Myocyte (in vitro differentiated cells): ENCODE measurements around the gene GNL1. TPM values are rescaled to one million over a fixed set of nuclear protein-coding genes. Genes with fewer than 3 reads are reported as not detected.

Source experiments
- DNase-seq: peaks from one replicate; pipeline ENCODE4 v3.0.0-alpha.2; 2012; ENCODE audit warnings: low read depth
- total RNA-seq: library from RNA; depleted of rRNA; stranded (reverse); fragments of >200 nt; gene quantifications from 2 replicates; pipeline ENCODE4 v1.2.3, GENCODE V29; 2014

The GNL1 gene
- total RNA-seq, 1 donor from 2014 or later: 22.3 TPM

GRCh38 chr6:30570740-30571074 is 14.4 kb upstream of the GNL1 start:
- DNase-seq: no peak

GRCh38 chr6:30570263-30570662 is 14.0 kb upstream of the GNL1 start:
- DNase-seq: no peak

GRCh38 chr6:30568245-30568644 is 12.0 kb upstream of the GNL1 start:
- no peak for DNase-seq

- no peak for DNase-seq
These were observed 9.5 kb upstream of the GNL1 start for GRCh38 chr6:30565772-30566171.

- no peak for DNase-seq
These were observed 7.8 kb upstream of the GNL1 start for GRCh38 chr6:30564114-30564513.

- no peak for DNase-seq
These were observed 6.5 kb upstream of the GNL1 start for GRCh38 chr6:30562470-30563425.

- DNase-seq: no peak
These were observed 4.6 kb upstream of the GNL1 start for GRCh38 chr6:30560930-30561329.

GRCh38 chr6:30557683-30557981 is 1.3 kb upstream of the GNL1 start:
- no peak for DNase-seq

GRCh38 chr6:30556906-30557682 is 805 bp upstream of the GNL1 start, which contains the start of gene PRR3:
PRR3 (plus strand) TSS chr6:30557295; CDS start chr6:30557345, 50 bp downstream.
- DNase-seq: peak; percentile 91

GRCh38 chr6:30555816-30556065 is 548 bp downstream of the GNL1 start:
- DNase-seq: no peak

GRCh38 chr6:30554962-30555815 is 1.1 kb downstream of the GNL1 start:
- peak; percentile 60 for DNase-seq

- DNase-seq: no peak
These were observed 1.9 kb downstream of the GNL1 start for GRCh38 chr6:30554404-30554803.

- no peak for DNase-seq
These were observed 7.9 kb downstream of the GNL1 start for GRCh38 chr6:30548375-30548774.

GRCh38 chr6:30547454-30547853 is 8.8 kb downstream of the GNL1 start:
- no peak for DNase-seq

- DNase-seq: peak; percentile 68
These were observed 11.5 kb downstream of the GNL1 start for GRCh38 chr6:30544666-30545272.

- no peak for DNase-seq
These were observed 12.5 kb downstream of the GNL1 start for GRCh38 chr6:30543821-30544220.

- DNase-seq: peak; percentile 18
These were observed 13.4 kb downstream of the GNL1 start for GRCh38 chr6:30542915-30543314.

- DNase-seq: no peak
These were observed 13.9 kb downstream of the GNL1 start for GRCh38 chr6:30542404-30542725.

- peak; percentile 81 for DNase-seq
These were observed 14.5 kb downstream of the GNL1 start for GRCh38 chr6:30541515-30542403.

GRCh38 chr6:30537931-30538330 is 18.4 kb downstream of the GNL1 start:
- no peak for DNase-seq
